HepG2 (cell line): ENCODE measurements around the gene AAGAB. TPM values are rescaled to one million over a fixed set of nuclear protein-coding genes. Genes with fewer than 3 reads are reported as not detected.

Experiments
- ATAC-seq: fragments of 200-7000 bp; cut with Tn5 transposase; 3 replicates; pipeline ENCODE4 v1.9.1; 2020; ENCODE audit warnings: mild to moderate bottlenecking, moderate library complexity
- BruUV-seq: library from RNA; stranded (reverse); fragments of 400-500 nt; replicated peaks from 2 replicates; lab custom pipeline; 2021; lab: Mats Ljungman, UMichigan
- CTCF ChIA-PET: fragments of 300-600 bp; formaldehyde crosslinking; extraction: SDS; loops from one replicate; lab custom pipeline; 2021; ENCODE audit warnings: low total read pairs, inconsistent platforms, low intra/inter-chr PET ratio; lab: Yijun Ruan, JAX
- POLR2A ChIA-PET: fragments of 350-600 bp; sonication (Branson Sonifier 250); formaldehyde crosslinking; loops from one replicate; lab custom pipeline; 2020; ENCODE audit warnings: antibody characterized with exemption, inconsistent platforms; lab: Yijun Ruan, JAX
- DNase-seq: peaks from one replicate; pipeline ENCODE4 v3.0.0-alpha.2; 2015; ENCODE audit warnings: low spot score
- FAIRE-seq: peaks from 3 replicates; lab custom pipeline; 2011; peaks lifted over from hg19 to GRCh38; lab: Jason Lieb, UNC
- H2AFZ ChIP-seq: one replicate; pipeline ENCODE4 v1.6.1; 2011; ENCODE audit warnings: low read length, inconsistent platforms
- H3K27ac ChIP-seq: fragments of 300-600 bp; 3 replicates; pipeline ENCODE4 v1.8.0; 2011; ENCODE audit warnings: mixed run types, mild to moderate bottlenecking, mixed read lengths, low read length, inconsistent platforms; ENCODE audit not compliant: insufficient read depth; ENCODE audit errors: extremely low read length
- H3K27me3 ChIP-seq, 2 experiments: fragments of 200-600 bp in 1 of 2; 2 replicates in 1 of 2; 3 replicates in 1 of 2; pipeline versions ENCODE4 v1.6.0 to v1.8.0; 2011; ENCODE audit warnings: low read length in 2 of 2, mild to moderate bottlenecking in 2 of 2, moderate library complexity in 2 of 2, inconsistent platforms in 1 of 2; ENCODE audit not compliant: insufficient read depth in 2 of 2, control insufficient read depth in 1 of 2
- H3K36me3 ChIP-seq, 2 experiments: fragments of 200-600 bp in 1 of 2; replicated peaks in 1 of 2; 2 replicates in 1 of 2; 3 replicates in 1 of 2; pipeline versions ENCODE4 v1.5.1 to v1.8.0; 2011; ENCODE audit warnings: low read length in 2 of 2, inconsistent platforms in 1 of 2; ENCODE audit not compliant: insufficient read depth in 2 of 2, control insufficient read depth in 1 of 2
- H3K4me1 ChIP-seq: 2 replicates; pipeline ENCODE4 v1.5.1; 2012; ENCODE audit warnings: low read length, inconsistent platforms; ENCODE audit not compliant: insufficient read depth
- H3K4me2 ChIP-seq: 2 replicates; pipeline ENCODE4 v1.6.0; 2011; ENCODE audit warnings: low read depth, low read length, inconsistent platforms
- H3K4me3 ChIP-seq, 3 experiments: fragments of 200-600 bp in 1 of 3; sonication (generic), shearing (Covaris generic) in 1 of 3; replicated peaks in 1 of 3; 2 replicates each; pipeline ENCODE4 v1.5.1; 2011 to 2016; ENCODE audit warnings: low read length in 3 of 3, inconsistent platforms in 2 of 3, low read depth in 2 of 3, mild to moderate bottlenecking in 2 of 3, control low read depth in 1 of 3, mixed read lengths in 1 of 3; ENCODE audit not compliant: insufficient read depth in 1 of 3
- H3K79me2 ChIP-seq: one replicate; pipeline ENCODE4 v1.6.1; 2011; ENCODE audit warnings: low read length, inconsistent platforms; ENCODE audit not compliant: insufficient read depth
- H3K9ac ChIP-seq: 2 replicates; pipeline ENCODE4 v1.6.0; 2011; ENCODE audit warnings: mild to moderate bottlenecking, low read depth, low read length, inconsistent platforms; ENCODE audit not compliant: insufficient read depth
- H3K9me3 ChIP-seq: 2 replicates; pipeline ENCODE4 v1.5.1; 2012; ENCODE audit warnings: mild to moderate bottlenecking, low read length
- H4K20me1 ChIP-seq: 2 replicates; pipeline ENCODE4 v1.6.0; 2011; ENCODE audit warnings: inconsistent platforms, mild to moderate bottlenecking, low read length, moderate library complexity; ENCODE audit not compliant: insufficient read depth
- AHDC1 ChIP-seq: sonication (generic); formaldehyde crosslinking; IDR thresholded peaks from 2 replicates; pipeline ENCODE4 v1.5.1; 2020; ENCODE audit warnings: mild to moderate bottlenecking, missing genetic modification reagents, borderline replicate concordance
- BORCS8-MEF2B ChIP-seq: sonication (generic); formaldehyde crosslinking; IDR thresholded peaks from 2 replicates; pipeline ENCODE4 v1.8.0; 2022; ENCODE audit warnings: mild to moderate bottlenecking, missing genetic modification reagents
- CEBPB ChIP-seq: IDR thresholded peaks from 2 replicates; pipeline ENCODE4 v1.6.1; 2011; ENCODE audit warnings: low read depth, low read length, improper control_type of control experiment, borderline replicate concordance
- CSRNP1 ChIP-seq: sonication (generic); formaldehyde crosslinking; IDR thresholded peaks from 2 replicates; pipeline ENCODE4 v1.8.1; 2023; ENCODE audit warnings: mild to moderate bottlenecking, missing genetic modification reagents
- KMT2A ChIP-seq: sonication (generic); formaldehyde crosslinking; IDR thresholded peaks from 2 replicates; pipeline ENCODE4 v1.4.0; 2020; ENCODE audit warnings: missing genetic modification reagents
- PREB ChIP-seq: sonication (generic); formaldehyde crosslinking; IDR thresholded peaks from 2 replicates; pipeline ENCODE4 v1.4.0; 2020; ENCODE audit warnings: missing genetic modification reagents
- ZNF446 ChIP-seq: sonication (generic); formaldehyde crosslinking; IDR thresholded peaks from 2 replicates; pipeline ENCODE4 v1.5.0; 2020; ENCODE audit warnings: mild to moderate bottlenecking, missing genetic modification reagents
- ZNF589 ChIP-seq: sonication (generic); formaldehyde crosslinking; conservative IDR thresholded peaks from 2 replicates; pipeline ENCODE4 v1.8.0; 2022; ENCODE audit warnings: mild to moderate bottlenecking, moderate library complexity, missing genetic modification reagents
- ZNF766 ChIP-seq: sonication (generic); formaldehyde crosslinking; IDR thresholded peaks from 2 replicates; pipeline ENCODE4 v1.5.0; 2020; ENCODE audit warnings: missing genetic modification reagents, borderline replicate concordance
- WGBS: methylation state at CpG from one replicate; pipeline ENCODE4 v1.1.6; 2017; ENCODE audit warnings: low lambda C conversion rate; 5-methylcytosine and 5-hydroxymethylcytosine counted together
- in situ Hi-C: cut with HindIII; loops from 2 replicates; pipeline ENCODE4 v1.10.0; 2017; ENCODE audit warnings: low pct_unique_long_range_greater_than_20kb; ENCODE audit not compliant: extremely low pct_ligation_motif_present
- intact Hi-C: fragments of 100-400 bp; cut with micrococcal nuclease; formaldehyde crosslinking; loops from one replicate; pipeline ENCODE4 v1.10.0; 2022; ENCODE audit not compliant: unreplicated experiment
- polyA plus RNA-seq, 8 experiments: library from polyadenylated mRNA; depleted of rRNA in 3 of 8; stranded (reverse) in 7 of 8; unstranded in 1 of 8; fragments of >200 nt; fragmentation: Illumina TruSeq in 4 of 8; extraction: Trizol in 4 of 8; gene quantifications; 2 replicates each; pipeline versions ENCODE4 v1.2.1 to v1.2.3, GENCODE V29; 2011 to 2016; ENCODE audit warnings: low read depth in 4 of 8, missing spikeins in 1 of 8, mixed read lengths in 1 of 8; ENCODE audit not compliant: insufficient read depth in 1 of 8
- total RNA-seq, 5 experiments: library from RNA; depleted of rRNA; stranded (reverse); fragments of >200 nt; fragmentation: Illumina TruSeq; extraction: Trizol; gene quantifications; 2 replicates each; pipeline ENCODE4 v1.2.3, GENCODE V29; 2016; ENCODE audit warnings: low read depth in 1 of 5
- TF ChIP-seq, protein P1 (sequence below): IDR thresholded peaks from 2 replicates; pipeline ENCODE4 v1.6.1; 2016; ENCODE audit warnings: control low read depth
- TF ChIP-seq, protein P2 (sequence below): sonication (generic); formaldehyde crosslinking; IDR thresholded peaks from 2 replicates; pipeline ENCODE4 v1.5.0; 2020; ENCODE audit warnings: mild to moderate bottlenecking, missing genetic modification reagents

Gene AAGAB
- total and polyA plus RNA-seq, 2 of the 13 experiments (the other 11 are each of a cell fraction or from before 2014, with no cell fraction given), result 8.0 to 34.9 TPM

- no peak for FAIRE-seq
- POLR2A ChIA-PET, result no interaction called here
- no TSS peak for BruUV-seq
- TF ChIP-seq AHDC1 (CRISPR knock-in tag), result no peak
- TF ChIP-seq ZNF589 (CRISPR knock-in tag), result no peak
- TF ChIP-seq KMT2A (CRISPR knock-in tag), result no peak
- TF ChIP-seq, protein P1, sequence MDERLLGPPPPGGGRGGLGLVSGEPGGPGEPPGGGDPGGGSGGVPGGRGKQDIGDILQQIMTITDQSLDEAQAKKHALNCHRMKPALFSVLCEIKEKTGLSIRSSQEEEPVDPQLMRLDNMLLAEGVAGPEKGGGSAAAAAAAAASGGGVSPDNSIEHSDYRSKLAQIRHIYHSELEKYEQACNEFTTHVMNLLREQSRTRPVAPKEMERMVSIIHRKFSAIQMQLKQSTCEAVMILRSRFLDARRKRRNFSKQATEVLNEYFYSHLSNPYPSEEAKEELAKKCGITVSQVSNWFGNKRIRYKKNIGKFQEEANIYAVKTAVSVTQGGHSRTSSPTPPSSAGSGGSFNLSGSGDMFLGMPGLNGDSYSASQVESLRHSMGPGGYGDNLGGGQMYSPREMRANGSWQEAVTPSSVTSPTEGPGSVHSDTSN (CRISPR knock-in tag), result no peak
- TF ChIP-seq CSRNP1 (CRISPR knock-in tag), result no peak
- TF ChIP-seq CEBPB, result no peak
- no peak for TF ChIP-seq ZNF446 (CRISPR knock-in tag)
- TF ChIP-seq BORCS8-MEF2B, result no peak
- TF ChIP-seq PREB, result no peak
- no peak for TF ChIP-seq ZNF766 (CRISPR knock-in tag)
- TF ChIP-seq, protein P2, sequence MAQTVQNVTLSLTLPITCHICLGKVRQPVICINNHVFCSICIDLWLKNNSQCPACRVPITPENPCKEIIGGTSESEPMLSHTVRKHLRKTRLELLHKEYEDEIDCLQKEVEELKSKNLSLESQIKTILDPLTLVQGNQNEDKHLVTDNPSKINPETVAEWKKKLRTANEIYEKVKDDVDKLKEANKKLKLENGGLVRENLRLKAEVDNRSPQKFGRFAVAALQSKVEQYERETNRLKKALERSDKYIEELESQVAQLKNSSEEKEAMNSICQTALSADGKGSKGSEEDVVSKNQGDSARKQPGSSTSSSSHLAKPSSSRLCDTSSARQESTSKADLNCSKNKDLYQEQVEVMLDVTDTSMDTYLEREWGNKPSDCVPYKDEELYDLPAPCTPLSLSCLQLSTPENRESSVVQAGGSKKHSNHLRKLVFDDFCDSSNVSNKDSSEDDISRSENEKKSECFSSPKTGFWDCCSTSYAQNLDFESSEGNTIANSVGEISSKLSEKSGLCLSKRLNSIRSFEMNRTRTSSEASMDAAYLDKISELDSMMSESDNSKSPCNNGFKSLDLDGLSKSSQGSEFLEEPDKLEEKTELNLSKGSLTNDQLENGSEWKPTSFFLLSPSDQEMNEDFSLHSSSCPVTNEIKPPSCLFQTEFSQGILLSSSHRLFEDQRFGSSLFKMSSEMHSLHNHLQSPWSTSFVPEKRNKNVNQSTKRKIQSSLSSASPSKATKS (CRISPR knock-in tag), result no peak
Observed at GRCh38 chr15:67170143-67170925, 84.1 kb downstream of the AAGAB start.

More at GRCh38 chr15:67170143-67170925, 84.1 kb downstream of the AAGAB start:
- Histone ChIP-seq H3K4me3 (no peak overlapping the region), H3K4me1 (no peaks in the 10 kb centered on the region), H4K20me1 (no peaks in the 10 kb centered on the region), H3K36me3 (peaks cover 53 to 97% of the 10 kb centered on the region in 2 experiments), H3K27ac (no peak overlapping the region), H2AFZ (no peak overlapping the region), H3K4me2 (no peak overlapping the region), H3K9me3 (no peaks in the 10 kb centered on the region), H3K27me3 (no peaks in the 10 kb centered on the region), H3K9ac (no peak overlapping the region), H3K79me2 (no peaks in the 10 kb centered on the region)
- WGBS, result 96% methylated on average over 12 of the region's 12 CpGs
- no peak for ATAC-seq
- intact Hi-C loops (no loop called here), in situ Hi-C loops (no loop called here)
- CTCF ChIA-PET, result no interaction called here
- DNase-seq, result no peak
